T follicular helper cell (primary cell): ENCODE measurements around the gene PCSK6.

ENCODE experiments used
- DNase-seq: peaks from one replicate; pipeline ENCODE4 v3.0.0-alpha.2; 2020; ENCODE audit warnings: low read depth
- total RNA-seq, 2 experiments: gene quantifications; one replicate each; lab custom pipeline; 2026; lab: John Stamatoyannopoulos, UW

PCSK6 gene
- 0.48 to 0.65 reads per million in 2 experiments for total RNA-seq

GRCh38 chr15:101489599-101490407 is at the start of gene PCSK6:
Gene PCSK6 (minus strand): TSS chr15:101489707. CDS start chr15:101489670, 37 bp downstream.
- no peak for DNase-seq

- DNase-seq: no peak
Measured at GRCh38 chr15:101538996-101539395, 49.5 kb upstream of the PCSK6 start.

- DNase-seq: no peak
Measured at GRCh38 chr15:101538177-101538576, 48.7 kb upstream of the PCSK6 start.

GRCh38 chr15:101537483-101538080 is 48.1 kb upstream of the PCSK6 start:
- DNase-seq: no peak

GRCh38 chr15:101536875-101537405 is 47.4 kb upstream of the PCSK6 start:
- no peak for DNase-seq

GRCh38 chr15:101536166-101536874 is 46.8 kb upstream of the PCSK6 start:
- DNase-seq: no peak

GRCh38 chr15:101535170-101535902 is 45.8 kb upstream of the PCSK6 start:
- no peak for DNase-seq

- DNase-seq: no peak
Measured at GRCh38 chr15:101534376-101534970, 45.0 kb upstream of the PCSK6 start.

- DNase-seq: no peak
Measured at GRCh38 chr15:101533371-101534140, 44.0 kb upstream of the PCSK6 start.

GRCh38 chr15:101532865-101533264 is 43.4 kb upstream of the PCSK6 start:
- no peak for DNase-seq

- no peak for DNase-seq
Measured at GRCh38 chr15:101531170-101531569, 41.7 kb upstream of the PCSK6 start.

GRCh38 chr15:101530224-101530958 is 40.9 kb upstream of the PCSK6 start:
- no peak for DNase-seq

GRCh38 chr15:101528917-101529299 is 39.4 kb upstream of the PCSK6 start:
- no peak for DNase-seq

GRCh38 chr15:101528108-101528916 is 38.8 kb upstream of the PCSK6 start:
- no peak for DNase-seq

- no peak for DNase-seq
Measured at GRCh38 chr15:101526890-101527289, 37.4 kb upstream of the PCSK6 start.

GRCh38 chr15:101526442-101526841 is 36.9 kb upstream of the PCSK6 start:
- DNase-seq: no peak

- no peak for DNase-seq
Measured at GRCh38 chr15:101526021-101526420, 36.5 kb upstream of the PCSK6 start.

GRCh38 chr15:101525087-101525669 is 35.7 kb upstream of the PCSK6 start:
- DNase-seq: no peak

GRCh38 chr15:101523560-101523940 is 34.0 kb upstream of the PCSK6 start:
- DNase-seq: no peak
